Sigmoid colon (tissue), 4 donors: ENCODE results near the gene MAB21L2.

Experiments
- CTCF ChIP-seq, 4 experiments: fragments of 450-650 bp in 3 of 4; fragments of 200-600 bp in 1 of 4; IDR thresholded peaks; one replicate each; pipeline ENCODE4 v1.5.1; 2016 to 2019; ENCODE audit warnings: antibody characterized with exemption in 4 of 4, mild to moderate bottlenecking in 3 of 4, moderate library complexity in 2 of 4
- EP300 ChIP-seq, 4 donors: sonication (generic); formaldehyde crosslinking; IDR thresholded peaks; one replicate each; pipeline ENCODE4 v1.6.1; 2017; ENCODE audit warnings: antibody characterized with exemption in 4 of 4
- POLR2A ChIP-seq, 2 donors: fragments of 450-650 bp; IDR thresholded peaks; one replicate each; pipeline ENCODE4 v1.6.1; 2016; ENCODE audit warnings: antibody characterized with exemption in 2 of 2, mild to moderate bottlenecking in 2 of 2, moderate library complexity in 2 of 2
- POLR2AphosphoS5 ChIP-seq, 4 donors: sonication (generic); formaldehyde crosslinking; IDR thresholded peaks; one replicate each; pipeline ENCODE4 v1.6.1; 2017; ENCODE audit warnings: antibody characterized with exemption in 4 of 4

GRCh38 chr4:150573534-150573933 is 8.4 kb upstream of the MAB21L2 start:
- TF ChIP-seq POLR2A (IDR thresholded peaks at IDR 0.05): no peak
- no peak for TF ChIP-seq POLR2AphosphoS5 (IDR thresholded peaks at IDR 0.05)
- no peak for TF ChIP-seq CTCF (IDR thresholded peaks at IDR 0.05)
- TF ChIP-seq EP300 (IDR thresholded peaks at IDR 0.05): no peak
